Right kidney (tissue), 1 donor: ENCODE results near the gene DNAJA2.

ENCODE experiments used
- DNase-seq: peaks from one replicate; pipeline ENCODE4 v3.0.0-alpha.2; 2016

Gene DNAJA2

GRCh38 chr16:46928811-46929210 lies 44.7 kb downstream of the DNAJA2 start:
- no peak for DNase-seq

GRCh38 chr16:46927273-46927672 lies 46.2 kb downstream of the DNAJA2 start:
- no peak for DNase-seq

GRCh38 chr16:46926470-46927225 lies 46.8 kb downstream of the DNAJA2 start:
- no peak for DNase-seq

- no peak for DNase-seq
Measured at GRCh38 chr16:46924402-46924801, 49.1 kb downstream of the DNAJA2 start.

GRCh38 chr16:46923513-46924295 lies 49.8 kb downstream of the DNAJA2 start:
- no peak for DNase-seq

GRCh38 chr16:46922239-46922638 lies 51.2 kb downstream of the DNAJA2 start:
- DNase-seq: no peak

- peak; percentile 14 for DNase-seq
Measured at GRCh38 chr16:46920402-46921068, 52.9 kb downstream of the DNAJA2 start.

- DNase-seq: no peak
Measured at GRCh38 chr16:46918905-46919792, 54.3 kb downstream of the DNAJA2 start.

- DNase-seq: no peak
Measured at GRCh38 chr16:46918400-46918799, 55.1 kb downstream of the DNAJA2 start.

GRCh38 chr16:46916980-46917379 lies 56.5 kb downstream of the DNAJA2 start:
- no peak for DNase-seq

GRCh38 chr16:46915483-46916025 lies 57.9 kb downstream of the DNAJA2 start:
- no peak for DNase-seq

GRCh38 chr16:46914556-46915201 lies 58.8 kb downstream of the DNAJA2 start:
- no peak for DNase-seq

- DNase-seq: no peak
Measured at GRCh38 chr16:46911650-46912049, 61.8 kb downstream of the DNAJA2 start.

- DNase-seq: no peak
Measured at GRCh38 chr16:46911038-46911437, 62.4 kb downstream of the DNAJA2 start.

- peak; percentile 44 for DNase-seq
Measured at GRCh38 chr16:46908540-46909372, 64.7 kb downstream of the DNAJA2 start.

- DNase-seq: no peak
Measured at GRCh38 chr16:46907061-46907774, 66.3 kb downstream of the DNAJA2 start.

- no peak for DNase-seq
Measured at GRCh38 chr16:46906360-46907060, 67.0 kb downstream of the DNAJA2 start.
